Stimulated activated naive B cell treated with anti-CD40 and anti-IgM and Interleukin-4, amounts not matched to agents 10 μg/mL and 1 μg/mL and 100 μg/mL, for 72 hours (primary cell): ENCODE data around the gene LMNA.
"Not testable (repeated sequence)": the region's sequence is repeated elsewhere in the genome, so short reads cannot be mapped to it uniquely, and the experiment has no call there.

ENCODE experiments used
- ATAC-seq, 2 donors: fragments of 150-1000 bp; cut with Tn5 transposase; replicated peaks; 2 replicates each; pipeline ENCODE4 v1.10.0; 2021; ENCODE audit warnings: moderate library complexity in 1 of 2
- DNase-seq: peaks from one replicate; pipeline ENCODE4 v3.0.0; 2021
- H3K27ac Mint-ChIP-seq: one replicate; pipeline ENCODE4 v1.8.0; 2022; ENCODE audit warnings: mild to moderate bottlenecking, mixed read lengths
- H3K27me3 Mint-ChIP-seq, 2 donors: one replicate each; pipeline ENCODE4 v1.8.0; 2022; ENCODE audit warnings: mixed read lengths in 2 of 2
- H3K36me3 Mint-ChIP-seq, 2 donors: one replicate each; pipeline ENCODE4 v1.8.0; 2022; ENCODE audit warnings: mixed read lengths in 2 of 2, mild to moderate bottlenecking in 1 of 2
- H3K4me1 Mint-ChIP-seq, 2 donors: one replicate each; pipeline ENCODE4 v1.8.0; 2022; ENCODE audit warnings: mixed read lengths in 2 of 2, mild to moderate bottlenecking in 1 of 2
- H3K4me3 Mint-ChIP-seq, 2 donors: one replicate each; pipeline ENCODE4 v1.8.0; 2022; ENCODE audit warnings: mild to moderate bottlenecking in 2 of 2, mixed read lengths in 2 of 2, moderate library complexity in 1 of 2
- H3K9me3 Mint-ChIP-seq, 2 donors: one replicate each; pipeline ENCODE4 v1.8.0; 2022; ENCODE audit warnings: mixed read lengths in 2 of 2, mild to moderate bottlenecking in 1 of 2

Gene LMNA

GRCh38 chr1:156114101-156114918, at the start of gene LMNA:
Gene LMNA (plus strand): TSS chr1:156114711. CDS start chr1:156114919, 208 bp downstream.
- Mint-ChIP-seq H3K36me3 (peaks cover 7 to 21% of the 10 kb centered on the region in 2 donors), H3K27me3 (peaks cover 0 to 12% of the 10 kb centered on the region in 2 donors)
- peak; percentile 52 for DNase-seq

GRCh38 chr1:156065212-156065611, 49.3 kb upstream of the LMNA start:
- DNase-seq = no peak
- Mint-ChIP-seq H3K36me3 (no peaks in the 10 kb centered on the region), H3K27ac (no peak overlapping the region), H3K4me1 (peaks cover 5 to 6% of the 10 kb centered on the region in 2 donors), H3K27me3 (peaks cover 0 to 1% of the 10 kb centered on the region in 2 donors), H3K4me3 (no peak overlapping the region), H3K9me3 (no peaks in the 10 kb centered on the region)
- ATAC-seq = no peak

More at GRCh38 chr1:156114101-156114918, at the start of gene LMNA:
- Mint-ChIP-seq H3K4me1 (peaks cover 41 to 74% of the 10 kb centered on the region in 2 donors), H3K4me3 (peak within 1 kb of the TSS; percentile 88 to 92), H3K27ac (peak within 1 kb of the TSS; percentile 91), H3K9me3 (no peaks in the 10 kb centered on the region)
- ATAC-seq = peak; percentile 88 to 90

GRCh38 chr1:156065871-156066270, 48.6 kb upstream of the LMNA start:
- peaks cover 0 to 5% of the 10 kb centered on the region in 2 donors for H3K27me3 Mint-ChIP-seq
- no peak for ATAC-seq
- no peak for DNase-seq
- H3K4me1 Mint-ChIP-seq = peaks cover 5 to 6% of the 10 kb centered on the region in 2 donors
- no peak overlapping the region for H3K4me3 Mint-ChIP-seq
- H3K9me3 Mint-ChIP-seq = no peaks in the 10 kb centered on the region
- no peak overlapping the region for H3K27ac Mint-ChIP-seq
- H3K36me3 Mint-ChIP-seq = no peaks in the 10 kb centered on the region

- peaks cover 3 to 6% of the 10 kb centered on the region in 2 donors for H3K4me1 Mint-ChIP-seq
- no peaks in the 10 kb centered on the region for H3K9me3 Mint-ChIP-seq
- DNase-seq (no peak), ATAC-seq (no peak)
- H3K27me3 Mint-ChIP-seq = peaks cover 0 to 5% of the 10 kb centered on the region in 2 donors
- no peak overlapping the region for H3K27ac Mint-ChIP-seq
- H3K36me3 Mint-ChIP-seq = no peaks in the 10 kb centered on the region
- H3K4me3 Mint-ChIP-seq = no peak overlapping the region
Observed at GRCh38 chr1:156067262-156067661, 47.2 kb upstream of the LMNA start.

- Mint-ChIP-seq H3K4me1 (peaks cover 4 to 6% of the 10 kb centered on the region in 2 donors), H3K4me3 (no peak overlapping the region), H3K27me3 (peaks cover 0 to 5% of the 10 kb centered on the region in 2 donors), H3K9me3 (no peaks in the 10 kb centered on the region), H3K36me3 (no peaks in the 10 kb centered on the region), H3K27ac (no peak overlapping the region)
- ATAC-seq = no peak
- no peak for DNase-seq
Observed at GRCh38 chr1:156069490-156070455, 44.7 kb upstream of the LMNA start.

GRCh38 chr1:156070548-156070947, 44.0 kb upstream of the LMNA start:
- no peak for ATAC-seq
- no peaks in the 10 kb centered on the region for H3K9me3 Mint-ChIP-seq
- no peaks in the 10 kb centered on the region for H3K36me3 Mint-ChIP-seq
- no peak for DNase-seq
- no peak overlapping the region for H3K27ac Mint-ChIP-seq
- peaks cover 8 to 11% of the 10 kb centered on the region in 2 donors for H3K4me1 Mint-ChIP-seq
- peaks cover 0 to 5% of the 10 kb centered on the region in 2 donors for H3K27me3 Mint-ChIP-seq
- H3K4me3 Mint-ChIP-seq = no peak overlapping the region

GRCh38 chr1:156071332-156071816, 43.1 kb upstream of the LMNA start:
- H3K9me3 Mint-ChIP-seq, ATAC-seq, H3K27ac Mint-ChIP-seq, H3K36me3 Mint-ChIP-seq, H3K27me3 Mint-ChIP-seq, H3K4me3 Mint-ChIP-seq, DNase-seq: not testable (repeated sequence)
- peaks cover 10 to 11% of the 10 kb centered on the region in 2 donors for H3K4me1 Mint-ChIP-seq

- no peaks in the 10 kb centered on the region for H3K9me3 Mint-ChIP-seq
- H3K36me3 Mint-ChIP-seq = no peaks in the 10 kb centered on the region
- H3K4me3 Mint-ChIP-seq = no peak overlapping the region
- H3K27ac Mint-ChIP-seq = no peak overlapping the region
- DNase-seq (no peak), ATAC-seq (no peak)
- H3K27me3 Mint-ChIP-seq = peaks cover 0 to 5% of the 10 kb centered on the region in 2 donors
- H3K4me1 Mint-ChIP-seq = peaks cover 8 to 10% of the 10 kb centered on the region in 2 donors
Observed at GRCh38 chr1:156072251-156072650, 42.3 kb upstream of the LMNA start.

- Mint-ChIP-seq H3K9me3 (no peaks in the 10 kb centered on the region), H3K36me3 (no peaks in the 10 kb centered on the region), H3K4me3 (no peak overlapping the region), H3K27me3 (peaks cover 0 to 5% of the 10 kb centered on the region in 2 donors), H3K4me1 (peaks cover 8 to 12% of the 10 kb centered on the region in 2 donors), H3K27ac (no peak overlapping the region)
- ATAC-seq = no peak
- DNase-seq = no peak
Observed at GRCh38 chr1:156073110-156073687, 41.3 kb upstream of the LMNA start.

- no peaks in the 10 kb centered on the region for H3K9me3 Mint-ChIP-seq
- peaks cover 8 to 13% of the 10 kb centered on the region in 2 donors for H3K4me1 Mint-ChIP-seq
- no peak overlapping the region for H3K27ac Mint-ChIP-seq
- H3K27me3 Mint-ChIP-seq = peaks cover 0 to 5% of the 10 kb centered on the region in 2 donors
- H3K36me3 Mint-ChIP-seq = no peaks in the 10 kb centered on the region
- ATAC-seq = no peak
- DNase-seq = no peak
- no peak overlapping the region for H3K4me3 Mint-ChIP-seq
Observed at GRCh38 chr1:156073740-156074139, 40.8 kb upstream of the LMNA start.

GRCh38 chr1:156074661-156075060, 39.9 kb upstream of the LMNA start:
- DNase-seq = no peak
- H3K36me3 Mint-ChIP-seq = no peaks in the 10 kb centered on the region

GRCh38 chr1:156075162-156075561, 39.3 kb upstream of the LMNA start:
- no peaks in the 10 kb centered on the region for H3K9me3 Mint-ChIP-seq
- H3K36me3 Mint-ChIP-seq = no peaks in the 10 kb centered on the region
- H3K4me1 Mint-ChIP-seq = peaks cover 8 to 15% of the 10 kb centered on the region in 2 donors
- no peak overlapping the region for H3K4me3 Mint-ChIP-seq
- no peak overlapping the region for H3K27ac Mint-ChIP-seq
- DNase-seq = no peak
- peaks cover 0 to 4% of the 10 kb centered on the region in 2 donors for H3K27me3 Mint-ChIP-seq
- no peak for ATAC-seq

More at GRCh38 chr1:156074661-156075060, 39.9 kb upstream of the LMNA start:
- peaks cover 8 to 15% of the 10 kb centered on the region in 2 donors for H3K4me1 Mint-ChIP-seq
- H3K4me3 Mint-ChIP-seq = no peak overlapping the region
- no peaks in the 10 kb centered on the region for H3K9me3 Mint-ChIP-seq
- ATAC-seq = no peak
- no peak overlapping the region for H3K27ac Mint-ChIP-seq
- peaks cover 0 to 5% of the 10 kb centered on the region in 2 donors for H3K27me3 Mint-ChIP-seq

GRCh38 chr1:156075775-156076204, 38.7 kb upstream of the LMNA start:
- Mint-ChIP-seq H3K9me3 (no peaks in the 10 kb centered on the region), H3K36me3 (no peaks in the 10 kb centered on the region), H3K27me3 (no peaks in the 10 kb centered on the region), H3K4me1 (peaks cover 8 to 15% of the 10 kb centered on the region in 2 donors), H3K27ac (no peak overlapping the region), H3K4me3 (peak overlapping the region; percentile 14 to 79)
- DNase-seq (no peak), ATAC-seq (no peak)
